ENCODE results near the gene DNPH1.

DNA sequence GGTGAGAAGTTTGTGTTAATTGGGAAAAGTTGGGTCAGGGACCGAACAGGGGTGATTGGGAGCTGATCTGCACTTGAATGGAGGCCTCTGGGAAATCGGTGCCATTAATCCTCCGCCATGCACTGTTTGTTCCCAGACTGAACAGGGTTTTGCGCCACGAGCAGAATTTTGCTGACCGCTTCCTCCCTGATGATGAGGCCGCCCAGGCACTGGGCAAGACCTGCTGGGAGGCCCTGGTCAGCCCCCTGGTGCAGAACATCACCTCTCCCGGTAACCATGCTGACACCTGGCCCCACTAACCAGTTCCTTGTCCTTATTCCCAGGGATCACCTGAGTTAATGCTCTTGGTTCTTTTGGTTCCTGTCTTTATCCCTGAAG is 25.6 kb downstream of the DNPH1 start:
- TF ChIP-seq, protein P1, sequence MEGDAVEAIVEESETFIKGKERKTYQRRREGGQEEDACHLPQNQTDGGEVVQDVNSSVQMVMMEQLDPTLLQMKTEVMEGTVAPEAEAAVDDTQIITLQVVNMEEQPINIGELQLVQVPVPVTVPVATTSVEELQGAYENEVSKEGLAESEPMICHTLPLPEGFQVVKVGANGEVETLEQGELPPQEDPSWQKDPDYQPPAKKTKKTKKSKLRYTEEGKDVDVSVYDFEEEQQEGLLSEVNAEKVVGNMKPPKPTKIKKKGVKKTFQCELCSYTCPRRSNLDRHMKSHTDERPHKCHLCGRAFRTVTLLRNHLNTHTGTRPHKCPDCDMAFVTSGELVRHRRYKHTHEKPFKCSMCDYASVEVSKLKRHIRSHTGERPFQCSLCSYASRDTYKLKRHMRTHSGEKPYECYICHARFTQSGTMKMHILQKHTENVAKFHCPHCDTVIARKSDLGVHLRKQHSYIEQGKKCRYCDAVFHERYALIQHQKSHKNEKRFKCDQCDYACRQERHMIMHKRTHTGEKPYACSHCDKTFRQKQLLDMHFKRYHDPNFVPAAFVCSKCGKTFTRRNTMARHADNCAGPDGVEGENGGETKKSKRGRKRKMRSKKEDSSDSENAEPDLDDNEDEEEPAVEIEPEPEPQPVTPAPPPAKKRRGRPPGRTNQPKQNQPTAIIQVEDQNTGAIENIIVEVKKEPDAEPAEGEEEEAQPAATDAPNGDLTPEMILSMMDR (IDR thresholded peaks at IDR 0.05), result no peak
- TF ChIP-seq POLR2A (IDR thresholded peaks at IDR 0.05), result no peak

All from esophagus squamous epithelium (tissue), 4 donors.